GM12878 (cell line): ENCODE data around the gene COL27A1. TPM values are rescaled to one million over a fixed set of nuclear protein-coding genes. Genes with fewer than 3 reads are reported as not detected.

Source experiments
- ATAC-seq: fragments of 200-7000 bp; cut with Tn5 transposase; 3 replicates; pipeline ENCODE4 v1.9.1; 2020; ENCODE audit warnings: mild to moderate bottlenecking, moderate library complexity
- BruUV-seq: library from RNA; stranded (reverse); fragments of 400-500 nt; replicated peaks from 2 replicates; lab custom pipeline; 2021; lab: Mats Ljungman, UMichigan
- CTCF ChIA-PET: fragments of 300-600 bp; sonication (Branson Sonifier 250); formaldehyde crosslinking; extraction: SDS; loops from one replicate; lab custom pipeline; 2021; ENCODE audit warnings: inconsistent platforms; lab: Yijun Ruan, JAX
- POLR2A ChIA-PET: fragments of 350-600 bp; formaldehyde crosslinking; extraction: SDS; loops from one replicate; lab custom pipeline; 2021; ENCODE audit warnings: inconsistent platforms; lab: Charles Lee
- RAD21 ChIA-PET: fragments of 300-600 bp; sonication (Branson Sonifier 250); formaldehyde crosslinking; loops from one replicate; lab custom pipeline; 2023; ENCODE audit warnings: antibody characterized with exemption; ENCODE audit not compliant: unreplicated experiment; lab: Charles Lee
- SMC1A ChIA-PET: fragments of 300-600 bp; sonication (Branson Sonifier 250); formaldehyde crosslinking; loops from one replicate; lab custom pipeline; 2023; ENCODE audit not compliant: unreplicated experiment, uncharacterized antibody; lab: Charles Lee
- DNase-seq: peaks from one replicate; pipeline ENCODE4 v3.0.0-alpha.2; 2011; ENCODE audit warnings: low read depth, low spot score
- FAIRE-seq: peaks from 3 replicates; lab custom pipeline; 2011; peaks lifted over from hg19 to GRCh38; lab: Jason Lieb, UNC
- H2AFZ ChIP-seq: 2 replicates; pipeline ENCODE4 v1.6.0; 2011; ENCODE audit warnings: low read depth, low read length, control low read depth; ENCODE audit not compliant: control insufficient read depth
- H3K27ac ChIP-seq: 2 replicates; pipeline ENCODE4 v1.5.1; 2011; ENCODE audit warnings: control low read depth; ENCODE audit not compliant: control insufficient read depth, insufficient read depth
- H3K27me3 ChIP-seq, 2 experiments: replicated peaks in 1 of 2; 2 replicates each; pipeline versions ENCODE4 v1.6.0 to v1.6.1; 2011; ENCODE audit warnings: low read length in 1 of 2; ENCODE audit not compliant: control insufficient read depth in 2 of 2, insufficient read depth in 2 of 2
- H3K36me3 ChIP-seq, 2 experiments: 2 replicates each; pipeline ENCODE4 v1.5.1; 2011; ENCODE audit warnings: low read length in 1 of 2; ENCODE audit not compliant: control insufficient read depth in 2 of 2, insufficient read depth in 2 of 2
- H3K4me1 ChIP-seq: 2 replicates; pipeline ENCODE4 v1.6.1; 2011; ENCODE audit warnings: mild to moderate bottlenecking, low read length, moderate library complexity, mixed read lengths; ENCODE audit not compliant: control insufficient read depth, insufficient read depth
- H3K4me2 ChIP-seq: 2 replicates; pipeline ENCODE4 v1.6.0; 2011; ENCODE audit warnings: control low read depth; ENCODE audit not compliant: control insufficient read depth, insufficient read depth
- H3K4me3 ChIP-seq: fragments of 200-600 bp; sonication (generic); 2 replicates; pipeline ENCODE4 v1.5.1; 2016
- H3K79me2 ChIP-seq: 2 replicates; pipeline ENCODE4 v1.6.0; 2011; ENCODE audit warnings: low read length; ENCODE audit not compliant: control insufficient read depth, insufficient read depth
- H3K9ac ChIP-seq: 2 replicates; pipeline ENCODE4 v1.8.0; 2011; ENCODE audit warnings: low read length, control low read depth, mixed read lengths; ENCODE audit not compliant: control insufficient read depth, insufficient read depth
- H3K9me3 ChIP-seq: replicated peaks from 3 replicates; pipeline ENCODE4 v1.5.1; 2011; ENCODE audit warnings: mild to moderate bottlenecking, low read length; ENCODE audit not compliant: control insufficient read depth, insufficient read depth
- H4K20me1 ChIP-seq: 2 replicates; pipeline ENCODE4 v1.6.0; 2011; ENCODE audit not compliant: control insufficient read depth, insufficient read depth
- HDAC6 ChIP-seq: fragments of 200-600 bp; sonication (generic); IDR thresholded peaks from one replicate; pipeline ENCODE4 v1.8.0; 2017; ENCODE audit warnings: antibody characterized with exemption; ENCODE audit not compliant: unreplicated experiment
- NR2C2 ChIP-seq: IDR thresholded peaks from 2 replicates; pipeline ENCODE4 v1.6.1; 2011; ENCODE audit warnings: borderline replicate concordance, low read depth; ENCODE audit not compliant: control insufficient read depth, insufficient read length
- SREBF1 ChIP-seq: IDR thresholded peaks from 2 replicates; pipeline ENCODE4 v1.6.1; 2012; ENCODE audit warnings: mild to moderate bottlenecking, low read length
- TAF1 ChIP-seq: IDR thresholded peaks from 2 replicates; pipeline ENCODE4 v1.6.1; 2011; ENCODE audit warnings: mild to moderate bottlenecking, low read depth, low read length, borderline replicate concordance
- WGBS: methylation state at CpG from one replicate; pipeline ENCODE4 v1.1.6; 2016; ENCODE audit warnings: low lambda C conversion rate; ENCODE audit not compliant: insufficient replicate concordance, insufficient coverage; ENCODE audit errors: missing lambda C conversion rate; 5-methylcytosine and 5-hydroxymethylcytosine counted together
- in situ Hi-C: fragments of 300-500 bp; cut with MboI; formaldehyde crosslinking; loops from 9 replicates; pipeline ENCODE4 v1.14.3; 2018; ENCODE audit warnings: mixed read lengths
- intact Hi-C: fragments of 100-400 bp; cut with micrococcal nuclease; formaldehyde crosslinking; loops from one replicate; pipeline ENCODE4 v1.14.2; 2022; ENCODE audit not compliant: unreplicated experiment
- polyA plus RNA-seq, 11 experiments: library from polyadenylated mRNA; depleted of rRNA in 4 of 11; unstranded in 6 of 11; stranded (reverse) in 5 of 11; fragments of >200 nt; fragmentation: Nextera tagmentation in 4 of 11; fragmentation: Illumina TruSeq in 1 of 11; extraction: Ambion mirVana in 4 of 11; extraction: Trizol in 1 of 11; gene quantifications; 1 replicate in 1 of 11; 2 replicates in 10 of 11; pipeline versions ENCODE4 v1.2.1 to v1.2.3, GENCODE V29; 2011 to 2016; ENCODE audit warnings: inconsistent platforms in 2 of 11, missing spikeins in 2 of 11, low read depth in 1 of 11
- total RNA-seq, 4 experiments: library from RNA; depleted of rRNA in 3 of 4; stranded (reverse); fragments of >200 nt in 3 of 4; fragmentation: Illumina TruSeq in 1 of 4; extraction: Trizol in 1 of 4; gene quantifications; 2 replicates each; pipeline versions ENCODE4 v1.2.1 to v1.2.3, GENCODE V29; 2013 to 2021

Gene COL27A1
- total and polyA plus RNA-seq, 10 of the 15 experiments (the other 5 are each of a cell fraction or from before 2014, with no cell fraction given), result 0.10 TPM; not detected in 9

- DNase-seq, result no peak
- RAD21 ChIA-PET, result no interaction called here
- no peak for FAIRE-seq
- SMC1A ChIA-PET, result interaction anchor here (0.6 kb wide), 1 partner anchor 157 kb away, joined by 3 read pairs; no protein-coding TSS in a partner anchor
- Histone ChIP-seq H3K4me3 (no peak overlapping the region), H3K27ac (no peak overlapping the region), H3K4me1 (no peaks in the 10 kb centered on the region), H4K20me1 (0 out of 2 replicates have a peak, but pooled peaks cover 2% of the 10 kb centered on the region), H3K36me3 (no peaks in the 10 kb centered on the region), H3K9ac (no peak overlapping the region), H3K27me3 (no peaks in the 10 kb centered on the region), H3K79me2 (no peaks in the 10 kb centered on the region), H2AFZ (no peak overlapping the region), H3K4me2 (no peak overlapping the region), H3K9me3 (no peaks in the 10 kb centered on the region)
- in situ Hi-C loops, result loop anchor here (25.0 kb wide), 1 partner anchor 207 kb away; the partner anchor contains the start of genes AMBP and KIF12
- BruUV-seq, result no TSS peak
- intact Hi-C loops, result no loop called here
- POLR2A ChIA-PET, result no interaction called here
- no peak for TF ChIP-seq NR2C2
- TF ChIP-seq, all 136 proteins: peak for 0
- no peak for ATAC-seq
- CTCF ChIA-PET, result interaction anchor here (0.6 to 5.8 kb wide), 3 partner anchors 212 to 910 kb away, joined by 3 to 61 read pairs (median 4); no protein-coding TSS in a partner anchor
Observed at GRCh38 chr9:114294664-114295063, 139.3 kb downstream of the COL27A1 start.

- no peak for ATAC-seq
- RAD21 ChIA-PET, result no interaction called here
- Histone ChIP-seq H4K20me1 (no peaks in the 10 kb centered on the region), H2AFZ (no peak overlapping the region), H3K27me3 (peaks cover 0 to 3% of the 10 kb centered on the region in 2 experiments; a peak in 1 of 4 replicates), H3K79me2 (no peaks in the 10 kb centered on the region), H3K4me2 (no peak overlapping the region), H3K9me3 (no peaks in the 10 kb centered on the region), H3K4me1 (no peaks in the 10 kb centered on the region), H3K9ac (no peak overlapping the region), H3K27ac (no peak overlapping the region), H3K36me3 (no peaks in the 10 kb centered on the region), H3K4me3 (no peak overlapping the region)
- no peak for FAIRE-seq
- CTCF ChIA-PET, result no interaction called here
- 78% methylated on average over 1 of the region's 1 CpG for WGBS
- in situ Hi-C loops, result loop anchor here (25.0 kb wide), 1 partner anchor 209 kb away; the partner anchor contains the start of genes AMBP and KIF12
- no TSS peak for BruUV-seq
- POLR2A ChIA-PET, result no interaction called here
- DNase-seq, result no peak
- intact Hi-C loops, result no loop called here
- no peak for TF ChIP-seq TAF1
- no peak for TF ChIP-seq HDAC6
- no peak for TF ChIP-seq SREBF1
- SMC1A ChIA-PET, result no interaction called here
Observed at GRCh38 chr9:114296338-114296737, 141.0 kb downstream of the COL27A1 start.
